HG03575 (cell line): ENCODE measurements around the gene FBXW11.

Source experiments
- ATAC-seq: cut with Tn5 transposase; IDR thresholded peaks from one replicate; pipeline ENCODE4 v1.9.1; 2021; ENCODE audit not compliant: unreplicated experiment, insufficient number of reproducible peaks, low FRiP score; ENCODE audit errors: extremely low read depth

FBXW11 gene

GRCh38 chr5:171855798-171856763, 150.4 kb downstream of the FBXW11 start:
- ATAC-seq: no peak

GRCh38 chr5:171855265-171855664, 151.2 kb downstream of the FBXW11 start:
- no peak for ATAC-seq

GRCh38 chr5:171852255-171852681, 154.2 kb downstream of the FBXW11 start:
- ATAC-seq: no peak

GRCh38 chr5:171851251-171851650, 155.2 kb downstream of the FBXW11 start:
- ATAC-seq: no peak

- no peak for ATAC-seq
Measured at GRCh38 chr5:171850324-171850947, 156.0 kb downstream of the FBXW11 start.

GRCh38 chr5:171849585-171850323, 156.7 kb downstream of the FBXW11 start:
- ATAC-seq: no peak

- ATAC-seq: no peak
Measured at GRCh38 chr5:171848911-171849520, 157.4 kb downstream of the FBXW11 start.

GRCh38 chr5:171848486-171848885, 158.0 kb downstream of the FBXW11 start:
- no peak for ATAC-seq

- ATAC-seq: no peak
Measured at GRCh38 chr5:171848006-171848405, 158.4 kb downstream of the FBXW11 start.

GRCh38 chr5:171847026-171847425, 159.4 kb downstream of the FBXW11 start:
- ATAC-seq: no peak

- no peak for ATAC-seq
Measured at GRCh38 chr5:171846323-171846722, 160.1 kb downstream of the FBXW11 start.

GRCh38 chr5:171845857-171846256, 160.6 kb downstream of the FBXW11 start:
- no peak for ATAC-seq

GRCh38 chr5:171845040-171845630, 161.3 kb downstream of the FBXW11 start:
- ATAC-seq: no peak

GRCh38 chr5:171842777-171843328, 163.6 kb downstream of the FBXW11 start:
- no peak for ATAC-seq

- no peak for ATAC-seq
Measured at GRCh38 chr5:171841984-171842776, 164.3 kb downstream of the FBXW11 start.

GRCh38 chr5:171840711-171841522, 165.5 kb downstream of the FBXW11 start:
- ATAC-seq: no peak

- no peak for ATAC-seq
Measured at GRCh38 chr5:171840066-171840465, 166.4 kb downstream of the FBXW11 start.
